ENCODE results near the gene CPXM2. TPM values are rescaled to one million over a fixed set of nuclear protein-coding genes. Genes with fewer than 3 reads are reported as not detected.

Gene CPXM2
- total RNA-seq, 1 experiment from 2014 or later, result not detected

DNA sequence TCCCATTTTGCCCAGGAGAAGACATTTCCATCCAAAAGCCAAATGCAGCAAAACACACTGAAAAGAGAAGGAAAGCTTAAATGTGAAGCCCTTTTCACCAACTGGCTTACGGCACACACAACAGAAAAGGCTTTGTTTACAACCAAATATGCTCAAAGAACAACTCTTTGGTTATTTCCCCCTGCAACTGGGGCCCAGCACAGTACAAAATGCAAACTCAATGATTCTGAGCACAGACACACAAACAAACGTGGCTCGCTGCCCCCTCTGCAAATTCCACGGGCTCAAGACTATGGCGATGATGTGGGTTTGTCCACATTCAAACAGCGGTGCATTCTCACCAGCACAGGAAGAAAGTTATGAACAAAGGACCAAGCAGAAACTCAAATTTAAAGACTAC is 5.3 kb downstream of the CPXM2 start:
- TF ChIP-seq, protein P1, sequence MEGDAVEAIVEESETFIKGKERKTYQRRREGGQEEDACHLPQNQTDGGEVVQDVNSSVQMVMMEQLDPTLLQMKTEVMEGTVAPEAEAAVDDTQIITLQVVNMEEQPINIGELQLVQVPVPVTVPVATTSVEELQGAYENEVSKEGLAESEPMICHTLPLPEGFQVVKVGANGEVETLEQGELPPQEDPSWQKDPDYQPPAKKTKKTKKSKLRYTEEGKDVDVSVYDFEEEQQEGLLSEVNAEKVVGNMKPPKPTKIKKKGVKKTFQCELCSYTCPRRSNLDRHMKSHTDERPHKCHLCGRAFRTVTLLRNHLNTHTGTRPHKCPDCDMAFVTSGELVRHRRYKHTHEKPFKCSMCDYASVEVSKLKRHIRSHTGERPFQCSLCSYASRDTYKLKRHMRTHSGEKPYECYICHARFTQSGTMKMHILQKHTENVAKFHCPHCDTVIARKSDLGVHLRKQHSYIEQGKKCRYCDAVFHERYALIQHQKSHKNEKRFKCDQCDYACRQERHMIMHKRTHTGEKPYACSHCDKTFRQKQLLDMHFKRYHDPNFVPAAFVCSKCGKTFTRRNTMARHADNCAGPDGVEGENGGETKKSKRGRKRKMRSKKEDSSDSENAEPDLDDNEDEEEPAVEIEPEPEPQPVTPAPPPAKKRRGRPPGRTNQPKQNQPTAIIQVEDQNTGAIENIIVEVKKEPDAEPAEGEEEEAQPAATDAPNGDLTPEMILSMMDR (IDR thresholded peaks at IDR 0.05; ENCODE audit: unreplicated experiment), result no peak
- no peaks in the 10 kb centered on the region for H3K9me3 Mint-ChIP-seq (ENCODE audit: low read depth, unreplicated experiment)
- no peaks in the 10 kb centered on the region for H3K36me3 Mint-ChIP-seq (ENCODE audit: insufficient read depth, unreplicated experiment)
- intact Hi-C loops (cut with micrococcal nuclease; ENCODE audit: unreplicated experiment), result no loop called here
- no peak overlapping the region for H3K4me3 Mint-ChIP-seq (ENCODE audit: low read depth, unreplicated experiment)
- H3K4me1 Mint-ChIP-seq (ENCODE audit: low read depth, unreplicated experiment), result no peaks in the 10 kb centered on the region
- H3K27ac Mint-ChIP-seq (ENCODE audit: unreplicated experiment), result no peak overlapping the region
- CTCF ChIA-PET, result no interaction called here
- H3K27me3 Mint-ChIP-seq (ENCODE audit: unreplicated experiment), result peaks cover 51% of the 10 kb centered on the region
- DNase-seq, result no peak
- BruUV-seq (replicated peaks), result no TSS peak

DNA sequence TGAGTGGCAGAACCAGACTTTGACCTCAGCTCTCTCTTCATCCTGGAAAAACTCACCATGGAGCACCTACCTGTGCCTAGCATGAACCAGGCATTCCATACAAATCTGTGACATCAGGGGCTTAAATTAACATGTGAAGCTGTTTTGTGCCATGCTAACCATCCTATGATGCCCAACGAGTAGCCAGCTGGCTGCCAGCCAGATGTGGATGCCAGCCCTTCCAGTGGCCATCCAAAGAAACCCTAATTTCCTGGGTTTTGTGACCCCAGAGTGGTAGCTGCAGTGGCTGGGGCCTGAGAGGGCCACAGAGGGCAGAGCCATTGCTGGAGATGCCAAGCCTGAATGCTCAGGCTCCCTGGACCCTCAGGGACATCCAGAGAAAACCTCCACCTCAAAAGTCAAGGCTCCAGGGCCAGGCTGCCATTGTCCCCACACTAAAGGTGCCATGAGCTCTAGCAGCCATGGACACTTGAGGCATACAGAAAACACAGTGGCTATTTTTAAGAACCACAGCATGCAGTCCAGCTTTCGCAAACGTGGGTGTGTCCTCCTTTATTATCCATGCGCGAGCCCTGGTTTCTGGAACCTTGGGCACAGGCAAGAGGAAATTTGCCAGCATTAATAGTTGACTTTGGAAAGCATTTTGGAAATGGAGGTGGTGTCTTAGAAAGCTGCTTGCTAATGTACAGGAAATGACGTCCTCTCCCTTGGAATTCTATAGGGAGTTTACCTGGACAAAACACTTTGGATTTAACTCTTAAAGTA is 6.0 kb downstream of the CPXM2 start:
- Mint-ChIP-seq H3K27ac (ENCODE audit: unreplicated experiment) (no peak overlapping the region), H3K4me1 (ENCODE audit: low read depth, unreplicated experiment) (no peaks in the 10 kb centered on the region), H3K9me3 (ENCODE audit: low read depth, unreplicated experiment) (no peaks in the 10 kb centered on the region), H3K4me3 (ENCODE audit: low read depth, unreplicated experiment) (no peak overlapping the region), H3K36me3 (ENCODE audit: insufficient read depth, unreplicated experiment) (no peaks in the 10 kb centered on the region), H3K27me3 (ENCODE audit: unreplicated experiment) (peaks cover 54% of the 10 kb centered on the region)
- TF ChIP-seq, protein P1 (IDR thresholded peaks at IDR 0.05; ENCODE audit: unreplicated experiment), result no peak
- intact Hi-C loops (cut with micrococcal nuclease; ENCODE audit: unreplicated experiment), result no loop called here
- CTCF ChIA-PET, result no interaction called here
- no peak for DNase-seq
- BruUV-seq (replicated peaks), result no TSS peak

DNA sequence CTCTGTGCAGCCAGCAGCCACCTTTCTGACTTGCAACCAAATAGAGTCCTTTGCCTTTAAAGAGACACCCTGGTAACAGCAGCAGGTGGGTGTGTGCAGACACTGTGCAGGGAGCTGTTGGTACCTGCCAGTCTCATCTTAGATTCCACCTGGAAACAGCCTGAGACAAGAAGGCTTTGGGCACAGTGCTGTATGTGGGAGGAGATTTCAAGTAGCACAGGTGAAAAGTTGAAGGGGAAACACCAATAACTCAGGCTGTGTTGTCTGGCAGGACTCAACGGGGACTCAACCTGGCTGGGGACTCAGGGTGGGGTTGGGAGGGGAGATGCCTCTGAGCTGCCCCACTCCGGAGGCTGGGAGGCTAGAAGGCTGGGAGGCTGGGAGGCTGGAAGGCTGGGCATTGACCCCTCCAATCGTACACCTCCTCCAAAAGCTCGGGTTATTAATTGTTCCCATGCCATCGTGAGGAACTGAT is 6.7 kb downstream of the CPXM2 start:
- H3K27me3 Mint-ChIP-seq (ENCODE audit: unreplicated experiment), result peaks cover 47% of the 10 kb centered on the region
- no peaks in the 10 kb centered on the region for H3K36me3 Mint-ChIP-seq (ENCODE audit: insufficient read depth, unreplicated experiment)
- no peak overlapping the region for H3K4me3 Mint-ChIP-seq (ENCODE audit: low read depth, unreplicated experiment)
- BruUV-seq (replicated peaks), result no TSS peak
- H3K9me3 Mint-ChIP-seq (ENCODE audit: low read depth, unreplicated experiment), result no peaks in the 10 kb centered on the region
- intact Hi-C loops (cut with micrococcal nuclease; ENCODE audit: unreplicated experiment), result no loop called here
- no peak overlapping the region for H3K27ac Mint-ChIP-seq (ENCODE audit: unreplicated experiment)
- CTCF ChIA-PET, result no interaction called here
- TF ChIP-seq, protein P1 (IDR thresholded peaks at IDR 0.05; ENCODE audit: unreplicated experiment), result no peak
- no peaks in the 10 kb centered on the region for H3K4me1 Mint-ChIP-seq (ENCODE audit: low read depth, unreplicated experiment)
- DNase-seq, result no peak

DNA sequence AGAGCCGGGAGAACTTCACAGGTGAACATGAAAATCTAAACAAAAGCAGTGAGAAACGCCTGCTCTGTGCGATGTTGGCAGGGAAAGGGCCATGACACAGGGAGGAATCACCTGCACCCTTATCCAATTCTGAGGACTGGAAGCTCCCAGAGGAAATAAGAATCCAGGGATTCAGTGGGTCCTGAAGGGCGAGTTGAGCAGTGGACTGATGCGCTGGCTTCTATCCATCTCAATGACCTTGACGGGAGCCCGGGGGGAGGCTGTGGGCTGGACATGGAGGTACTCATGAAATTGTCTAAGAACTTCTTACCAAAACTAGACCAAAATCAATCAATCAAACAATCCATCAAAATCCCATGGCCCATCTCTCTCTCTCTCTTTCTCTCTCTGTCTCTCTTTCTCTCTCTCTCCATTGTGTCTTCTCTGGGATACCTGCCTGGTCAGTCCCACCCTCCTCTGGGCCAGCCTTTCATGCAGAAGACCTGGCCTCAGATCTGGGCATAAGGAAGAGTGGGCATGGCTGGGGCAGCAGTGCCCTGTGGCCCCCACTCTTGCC is 7.2 kb downstream of the CPXM2 start:
- H3K27me3 Mint-ChIP-seq (ENCODE audit: unreplicated experiment), result peaks cover 42% of the 10 kb centered on the region
- intact Hi-C loops (cut with micrococcal nuclease; ENCODE audit: unreplicated experiment), result no loop called here
- BruUV-seq (replicated peaks), result no TSS peak
- CTCF ChIA-PET, result no interaction called here
- H3K4me3 Mint-ChIP-seq (ENCODE audit: low read depth, unreplicated experiment), result no peak overlapping the region
- no peak for DNase-seq
- H3K9me3 Mint-ChIP-seq (ENCODE audit: low read depth, unreplicated experiment), result no peaks in the 10 kb centered on the region
- H3K4me1 Mint-ChIP-seq (ENCODE audit: low read depth, unreplicated experiment), result no peaks in the 10 kb centered on the region
- TF ChIP-seq, protein P1 (IDR thresholded peaks at IDR 0.05; ENCODE audit: unreplicated experiment), result no peak
- no peaks in the 10 kb centered on the region for H3K36me3 Mint-ChIP-seq (ENCODE audit: insufficient read depth, unreplicated experiment)
- no peak overlapping the region for H3K27ac Mint-ChIP-seq (ENCODE audit: unreplicated experiment)

All from Calu3 (cell line).